Loucy (cell line): ENCODE results near the gene MTHFS.
"Not testable (repeated sequence)": the region's sequence is repeated elsewhere in the genome, so short reads cannot be mapped to it uniquely, and the experiment has no call there.

Experiments
- H2AFZ ChIP-seq: fragments of 200-600 bp; sonication (generic); 2 replicates; pipeline ENCODE4 v1.6.0; 2016; ENCODE audit warnings: antibody characterized with exemption, mild to moderate bottlenecking, low read length, moderate library complexity
- H3F3A ChIP-seq: fragments of 200-600 bp; 2 replicates; pipeline ENCODE4 v1.6.0; 2016; ENCODE audit warnings: antibody characterized with exemption, low read depth, mild to moderate bottlenecking
- H3K27me3 ChIP-seq: fragments of 200-600 bp; sonication (generic); 2 replicates; pipeline ENCODE4 v1.6.1; 2014; ENCODE audit warnings: low read length, mild to moderate bottlenecking; ENCODE audit not compliant: insufficient read depth, poor library complexity, severe bottlenecking
- H3K36me3 ChIP-seq: fragments of 200-600 bp; sonication (generic); 2 replicates; pipeline ENCODE4 v1.6.1; 2016; ENCODE audit warnings: low read length; ENCODE audit not compliant: insufficient read depth
- H3K4me1 ChIP-seq: fragments of 200-600 bp; sonication (generic); 2 replicates; pipeline ENCODE4 v1.5.1; 2014; ENCODE audit warnings: low read length, mild to moderate bottlenecking; ENCODE audit not compliant: insufficient read depth, poor library complexity, severe bottlenecking
- H3K4me2 ChIP-seq: fragments of 200-600 bp; sonication (generic); 2 replicates; pipeline ENCODE4 v1.6.0; 2014; ENCODE audit warnings: antibody characterized with exemption, low read length, low read depth, mild to moderate bottlenecking; ENCODE audit not compliant: poor library complexity, severe bottlenecking
- H3K4me3 ChIP-seq: fragments of 200-600 bp; sonication (generic); 2 replicates; pipeline ENCODE4 v1.5.1; 2014; ENCODE audit warnings: low read length, mild to moderate bottlenecking, mixed read lengths; ENCODE audit not compliant: poor library complexity, severe bottlenecking
- H3K79me2 ChIP-seq: fragments of 200-600 bp; sonication (generic); 2 replicates; pipeline ENCODE4 v1.6.1; 2014; ENCODE audit warnings: low read length; ENCODE audit not compliant: insufficient read depth
- H3K9ac ChIP-seq: fragments of 200-600 bp; sonication (generic); 2 replicates; pipeline ENCODE4 v1.6.0; 2014; ENCODE audit warnings: mild to moderate bottlenecking, low read depth, low read length, moderate library complexity; ENCODE audit not compliant: poor library complexity, severe bottlenecking
- H3K9me2 ChIP-seq: fragments of 200-600 bp; sonication (generic); replicated peaks from 2 replicates; pipeline ENCODE4 v1.6.1; 2016; ENCODE audit warnings: low read depth, low read length, mixed read lengths
- H3K9me3 ChIP-seq: fragments of 200-600 bp; sonication (generic); 2 replicates; pipeline ENCODE4 v1.6.1; 2014; ENCODE audit warnings: mild to moderate bottlenecking, antibody characterized with exemption, low read length, low read depth; ENCODE audit not compliant: insufficient read depth
- H4K20me1 ChIP-seq: fragments of 200-600 bp; sonication (generic); 2 replicates; pipeline ENCODE4 v1.6.0; 2014; ENCODE audit warnings: antibody characterized with exemption, low read length, mild to moderate bottlenecking; ENCODE audit not compliant: insufficient read depth, poor library complexity, severe bottlenecking
- CTCF ChIP-seq: fragments of 200-600 bp; sonication (generic); conservative IDR thresholded peaks from 2 replicates; pipeline ENCODE4 v1.5.1; 2014; ENCODE audit warnings: mild to moderate bottlenecking, antibody characterized with exemption, low read length
- EZH2phosphoT487 ChIP-seq: fragments of 200-600 bp; IDR thresholded peaks from 2 replicates; pipeline ENCODE4 v1.6.1; 2018; ENCODE audit warnings: antibody characterized with exemption, mild to moderate bottlenecking, moderate library complexity, borderline replicate concordance

MTHFS gene

GRCh38 chr15:79903144-79903543 lies 6.3 kb upstream of the MTHFS start:
- H4K20me1 ChIP-seq: no peaks in the 10 kb centered on the region
- TF ChIP-seq CTCF: no peak
- no peak for TF ChIP-seq EZH2phosphoT487
- H3K79me2 ChIP-seq: no peaks in the 10 kb centered on the region
- H3K4me2 ChIP-seq: no peak overlapping the region
- H3F3A ChIP-seq: peaks cover 2% of the 10 kb centered on the region
- H3K27me3 ChIP-seq: no peaks in the 10 kb centered on the region
- no peak overlapping the region for H3K4me3 ChIP-seq
- no peak overlapping the region for H2AFZ ChIP-seq
- H3K9me3 ChIP-seq: no peaks in the 10 kb centered on the region
- H3K9ac ChIP-seq: no peak overlapping the region
- H3K9me2 ChIP-seq: no peaks in the 10 kb centered on the region
- H3K36me3 ChIP-seq: no peaks in the 10 kb centered on the region
- peaks cover 11% of the 10 kb centered on the region for H3K4me1 ChIP-seq

GRCh38 chr15:79901958-79902357 lies 5.1 kb upstream of the MTHFS start:
- Histone ChIP-seq H3K9me2 (no peaks in the 10 kb centered on the region), H3K36me3 (no peaks in the 10 kb centered on the region), H3K4me1 (peaks cover 23% of the 10 kb centered on the region), H3K9me3 (no peaks in the 10 kb centered on the region), H3K27me3 (no peaks in the 10 kb centered on the region), H3K79me2 (no peaks in the 10 kb centered on the region), H3K4me3 (no peak overlapping the region), H3K9ac (no peak overlapping the region), H2AFZ (no peak overlapping the region), H4K20me1 (no peaks in the 10 kb centered on the region), H3F3A (peaks cover 10% of the 10 kb centered on the region), H3K4me2 (no peak overlapping the region)
- TF ChIP-seq CTCF (no peak), EZH2phosphoT487 (no peak)

GRCh38 chr15:79900818-79901378 lies 4.1 kb upstream of the MTHFS start:
- peaks cover 26% of the 10 kb centered on the region for H3K4me1 ChIP-seq
- not testable (repeated sequence) for H3K4me3 ChIP-seq, H2AFZ ChIP-seq, H4K20me1 ChIP-seq, H3F3A ChIP-seq, H3K9me2 ChIP-seq, H3K9me3 ChIP-seq, H3K27me3 ChIP-seq, H3K79me2 ChIP-seq, H3K4me2 ChIP-seq, H3K36me3 ChIP-seq, H3K9ac ChIP-seq
- peak; percentile 50 for TF ChIP-seq CTCF
